ENCODE measurements around the gene SH3BP4. TPM values are rescaled to one million over a fixed set of nuclear protein-coding genes. Genes with fewer than 3 reads are reported as not detected.

Gene SH3BP4
- total RNA-seq, 2 donors from 2014 or later, result not detected

DNA sequence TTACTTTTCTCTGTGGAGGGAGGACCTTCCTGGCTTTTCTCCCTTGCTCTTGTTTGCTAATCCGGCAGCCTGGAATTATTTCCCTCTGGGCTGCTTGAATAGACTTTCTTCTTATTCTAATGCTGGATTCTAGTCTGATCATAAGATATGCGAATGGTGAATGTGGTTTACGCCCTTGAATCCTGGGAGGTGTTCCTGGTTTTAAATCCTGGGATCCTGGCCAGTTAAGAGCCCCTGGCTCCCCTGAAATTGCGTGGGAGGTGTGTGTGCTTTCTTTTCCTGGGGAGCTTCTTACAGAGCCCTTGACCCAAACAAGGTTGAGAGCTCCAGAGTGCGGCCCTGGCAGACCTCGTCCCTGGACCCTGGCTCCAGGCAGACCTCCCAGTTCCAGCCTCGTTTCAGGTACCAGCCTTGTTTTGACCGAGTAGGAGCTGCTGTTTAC is 2.8 kb downstream of the SH3BP4 start:
- H3K9me3 Mint-ChIP-seq, result no peaks in the 10 kb centered on the region
- H3K27ac Mint-ChIP-seq, result no peak overlapping the region
- no peaks in the 10 kb centered on the region for H3K36me3 Mint-ChIP-seq (ENCODE audit: low read depth)
- peaks cover 62% of the 10 kb centered on the region for H3K27me3 Mint-ChIP-seq
- ATAC-seq (replicated peaks), result no peak
- no peak overlapping the region for H3K4me3 Mint-ChIP-seq
- no peaks in the 10 kb centered on the region for H3K4me1 Mint-ChIP-seq

DNA sequence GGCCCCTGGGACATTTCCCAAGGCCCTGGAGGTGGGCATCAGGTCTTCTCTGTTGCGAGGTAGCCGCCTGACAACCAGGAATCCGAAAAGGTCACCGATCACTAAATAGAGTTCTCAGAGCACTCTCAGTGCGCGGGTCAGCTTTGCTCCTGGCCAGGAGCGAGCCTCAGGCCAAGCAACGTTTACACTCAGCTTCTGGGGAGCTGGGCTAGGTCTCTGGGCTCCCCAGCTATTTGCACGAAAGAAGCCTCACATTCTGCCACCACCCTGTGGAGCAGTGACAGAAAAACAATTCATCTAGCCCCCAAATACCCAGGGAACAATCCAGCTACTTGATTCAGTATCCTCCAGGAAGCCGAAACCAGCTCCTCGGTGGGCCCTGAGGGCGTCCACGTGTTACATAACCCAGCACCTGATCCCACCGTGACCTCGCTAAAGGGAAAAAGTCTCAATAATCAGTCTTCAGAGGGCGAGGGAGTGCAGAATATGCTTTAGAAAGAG is 3.3 kb downstream of the SH3BP4 start:
- Mint-ChIP-seq H3K36me3 (ENCODE audit: low read depth) (no peaks in the 10 kb centered on the region), H3K27ac (no peak overlapping the region), H3K4me1 (no peaks in the 10 kb centered on the region), H3K9me3 (no peaks in the 10 kb centered on the region), H3K4me3 (no peak overlapping the region), H3K27me3 (peaks cover 57% of the 10 kb centered on the region)
- no peak for ATAC-seq (replicated peaks)

DNA sequence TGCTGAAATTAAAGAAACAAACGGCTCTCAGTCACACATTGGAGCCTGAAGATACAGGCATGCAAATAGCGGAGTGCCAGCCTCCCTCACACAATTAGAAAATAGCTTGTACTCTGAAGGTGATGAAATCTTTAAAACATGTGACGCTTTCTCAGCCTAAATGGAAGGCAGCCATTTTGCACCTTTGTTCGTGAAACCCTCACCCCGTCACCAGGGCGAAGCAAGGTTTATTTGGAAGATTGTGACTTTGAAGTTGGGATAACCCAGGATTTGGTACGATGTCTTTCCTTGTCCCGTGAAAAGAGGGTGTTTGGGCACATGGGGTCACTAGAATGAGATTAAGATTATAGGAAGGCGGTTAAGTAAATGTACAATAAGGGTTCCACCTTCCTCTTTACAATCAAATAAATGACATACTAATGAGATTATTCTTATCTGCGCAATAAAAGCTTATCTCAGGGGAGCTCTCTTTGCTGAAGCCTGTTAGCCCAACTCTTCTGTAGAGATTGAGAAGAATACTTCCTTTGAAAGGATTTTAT is 4.2 kb downstream of the SH3BP4 start:
- no peaks in the 10 kb centered on the region for H3K9me3 Mint-ChIP-seq
- peaks cover 48% of the 10 kb centered on the region for H3K27me3 Mint-ChIP-seq
- H3K36me3 Mint-ChIP-seq (ENCODE audit: low read depth), result no peaks in the 10 kb centered on the region
- no peak overlapping the region for H3K27ac Mint-ChIP-seq
- no peaks in the 10 kb centered on the region for H3K4me1 Mint-ChIP-seq
- no peak overlapping the region for H3K4me3 Mint-ChIP-seq
- no peak for ATAC-seq (replicated peaks)

DNA sequence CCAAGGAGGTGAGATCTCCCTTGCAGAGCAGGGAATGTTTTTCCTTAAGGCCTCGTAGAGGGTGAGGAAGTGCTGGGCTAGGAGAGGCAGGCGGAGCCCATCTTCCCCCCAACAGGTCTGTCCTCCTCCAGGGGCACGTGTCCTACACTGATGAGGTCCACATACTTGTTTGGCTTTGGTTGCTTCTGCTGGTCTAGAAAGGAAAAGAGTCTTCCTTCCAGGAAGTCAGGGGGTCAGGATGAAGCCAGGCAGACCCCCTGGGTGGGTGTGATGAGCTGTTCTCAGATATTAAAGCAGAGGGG is 6.0 kb downstream of the SH3BP4 start:
- no peak for ATAC-seq (replicated peaks)
- H3K4me1 Mint-ChIP-seq, result no peaks in the 10 kb centered on the region
- no peak overlapping the region for H3K4me3 Mint-ChIP-seq
- peaks cover 45% of the 10 kb centered on the region for H3K27me3 Mint-ChIP-seq
- no peaks in the 10 kb centered on the region for H3K36me3 Mint-ChIP-seq (ENCODE audit: low read depth)
- no peaks in the 10 kb centered on the region for H3K9me3 Mint-ChIP-seq
- H3K27ac Mint-ChIP-seq, result no peak overlapping the region

DNA sequence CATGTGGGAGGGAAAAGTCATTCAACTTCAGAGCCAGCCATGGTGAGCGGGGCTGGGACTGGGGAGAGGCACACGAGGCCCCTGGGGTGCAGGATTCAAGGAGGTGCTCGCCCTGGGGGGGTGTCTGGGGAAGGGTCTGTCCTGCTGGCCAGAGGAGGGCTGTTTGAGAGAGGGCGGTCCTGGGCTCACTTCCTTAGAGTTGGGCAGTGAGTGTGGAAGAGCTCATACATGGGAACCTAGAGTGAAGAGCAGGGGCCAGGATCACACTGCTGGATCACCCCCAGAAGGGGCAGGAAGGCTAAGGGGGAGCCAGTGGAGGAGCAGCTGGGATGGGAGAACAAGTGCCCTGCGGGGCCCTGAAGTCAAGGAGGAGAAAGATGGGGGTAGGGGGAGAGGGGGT is 6.5 kb downstream of the SH3BP4 start:
- Mint-ChIP-seq H3K27ac (no peak overlapping the region), H3K27me3 (peaks cover 39% of the 10 kb centered on the region), H3K4me1 (no peaks in the 10 kb centered on the region), H3K9me3 (no peaks in the 10 kb centered on the region), H3K4me3 (no peak overlapping the region), H3K36me3 (ENCODE audit: low read depth) (no peaks in the 10 kb centered on the region)
- ATAC-seq (replicated peaks), result no peak

DNA sequence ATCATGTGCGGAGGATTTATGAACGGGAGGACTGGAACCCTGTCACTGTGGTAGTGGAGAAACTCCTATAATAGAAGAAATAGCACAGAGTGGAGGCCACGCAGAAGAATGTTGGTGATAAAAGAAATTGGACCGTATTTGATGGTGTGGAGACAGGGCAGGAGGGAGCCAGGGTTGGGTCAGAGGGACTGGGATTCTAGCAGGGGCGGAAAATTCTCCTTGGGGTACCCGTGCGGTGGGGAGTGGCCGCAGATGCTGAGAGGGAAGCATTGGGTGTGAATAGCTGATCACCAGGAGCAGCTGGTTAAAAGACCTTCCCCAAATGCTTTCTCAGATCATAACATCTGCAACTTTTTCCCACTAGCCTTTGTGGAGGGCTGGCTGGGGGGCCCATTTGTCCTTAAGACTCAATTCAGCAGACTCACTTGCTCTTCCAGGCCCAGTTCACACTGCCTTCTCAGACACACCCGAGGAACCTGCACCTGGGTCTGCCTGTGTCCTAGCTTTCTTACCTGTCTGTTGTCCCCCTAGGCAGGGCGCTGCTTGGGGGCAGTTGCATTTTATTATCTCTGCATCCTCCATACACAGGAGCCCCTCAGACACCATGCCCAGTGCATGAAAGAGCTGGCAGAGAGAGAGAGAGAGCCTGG is 7.1 kb downstream of the SH3BP4 start:
- ATAC-seq (replicated peaks), result no peak
- H3K27me3 Mint-ChIP-seq, result peaks cover 37% of the 10 kb centered on the region
- no peaks in the 10 kb centered on the region for H3K4me1 Mint-ChIP-seq
- H3K4me3 Mint-ChIP-seq, result no peak overlapping the region
- H3K27ac Mint-ChIP-seq, result no peak overlapping the region
- no peaks in the 10 kb centered on the region for H3K9me3 Mint-ChIP-seq
- no peaks in the 10 kb centered on the region for H3K36me3 Mint-ChIP-seq (ENCODE audit: low read depth)

DNA sequence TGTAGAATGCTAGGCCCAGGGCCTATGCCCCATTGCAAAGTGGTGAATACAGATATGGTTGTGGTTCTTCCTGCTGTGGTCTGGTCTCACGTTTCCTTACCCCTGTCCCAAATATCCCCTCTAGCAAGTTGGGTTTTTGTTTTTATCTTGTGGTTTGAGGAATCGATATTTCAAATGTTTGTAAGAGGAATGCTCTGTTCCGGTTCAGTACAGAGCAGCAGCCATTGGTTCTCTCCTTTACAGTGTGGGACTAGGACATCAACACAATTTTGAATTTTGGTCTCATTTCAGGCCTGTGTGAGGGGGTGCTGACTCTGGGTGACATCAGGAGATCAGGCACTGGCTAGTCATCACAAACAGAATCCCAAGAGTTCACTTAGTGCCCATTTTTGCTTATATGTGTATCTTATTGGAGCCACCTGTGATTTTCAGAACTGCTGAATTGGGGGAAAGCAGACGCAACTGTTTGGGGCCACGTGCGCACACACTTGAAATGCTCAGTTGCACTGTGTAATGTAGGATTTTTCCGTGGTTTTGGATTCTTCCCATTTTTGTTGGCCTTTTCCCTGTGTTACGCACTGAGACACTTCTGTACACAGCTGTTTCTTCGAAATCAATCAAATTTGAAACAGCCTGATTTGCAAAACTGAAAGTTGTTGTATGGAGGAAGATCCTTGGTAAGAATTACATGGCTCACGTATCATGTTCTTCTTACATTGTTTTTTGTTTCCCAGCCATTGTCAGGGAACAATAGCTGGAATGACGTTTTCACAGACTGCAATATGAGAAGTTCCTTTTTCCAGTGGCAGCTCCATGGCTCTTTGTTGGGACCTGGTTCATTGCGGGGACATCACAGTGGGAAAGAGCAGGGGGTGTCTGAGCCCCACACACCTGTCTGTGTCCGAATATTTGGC is 8.6 kb downstream of the SH3BP4 start:
- Mint-ChIP-seq H3K4me1 (no peaks in the 10 kb centered on the region), H3K36me3 (ENCODE audit: low read depth) (no peaks in the 10 kb centered on the region), H3K4me3 (no peak overlapping the region), H3K27ac (no peak overlapping the region), H3K27me3 (peaks cover 22% of the 10 kb centered on the region), H3K9me3 (no peaks in the 10 kb centered on the region)
- ATAC-seq (replicated peaks), result no peak

DNA sequence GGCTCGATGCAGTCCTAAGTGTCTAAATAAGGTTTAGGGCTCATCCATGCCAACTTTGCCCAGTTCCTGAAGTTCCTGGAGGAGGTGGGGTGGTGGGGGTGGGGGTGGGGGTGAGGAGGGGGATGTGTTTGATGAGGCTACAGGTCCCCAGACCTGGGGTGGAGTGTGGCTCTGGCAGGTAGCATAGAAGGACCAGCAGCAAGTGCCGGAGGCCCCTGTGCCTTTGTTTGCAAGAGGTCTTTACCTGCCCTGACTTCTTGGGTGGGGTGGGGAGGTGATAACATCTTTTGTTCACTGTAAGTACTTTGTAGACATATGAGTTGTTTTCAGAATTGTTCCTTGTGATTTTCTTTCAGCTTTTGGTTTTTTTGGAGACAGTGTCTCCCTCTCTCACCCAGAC is 10.0 kb downstream of the SH3BP4 start:
- H3K4me3 Mint-ChIP-seq, result no peak overlapping the region
- H3K36me3 Mint-ChIP-seq (ENCODE audit: low read depth), result no peaks in the 10 kb centered on the region
- no peaks in the 10 kb centered on the region for H3K4me1 Mint-ChIP-seq
- no peak for ATAC-seq (replicated peaks)
- H3K27me3 Mint-ChIP-seq, result peaks cover 16% of the 10 kb centered on the region
- no peaks in the 10 kb centered on the region for H3K9me3 Mint-ChIP-seq
- no peak overlapping the region for H3K27ac Mint-ChIP-seq

DNA sequence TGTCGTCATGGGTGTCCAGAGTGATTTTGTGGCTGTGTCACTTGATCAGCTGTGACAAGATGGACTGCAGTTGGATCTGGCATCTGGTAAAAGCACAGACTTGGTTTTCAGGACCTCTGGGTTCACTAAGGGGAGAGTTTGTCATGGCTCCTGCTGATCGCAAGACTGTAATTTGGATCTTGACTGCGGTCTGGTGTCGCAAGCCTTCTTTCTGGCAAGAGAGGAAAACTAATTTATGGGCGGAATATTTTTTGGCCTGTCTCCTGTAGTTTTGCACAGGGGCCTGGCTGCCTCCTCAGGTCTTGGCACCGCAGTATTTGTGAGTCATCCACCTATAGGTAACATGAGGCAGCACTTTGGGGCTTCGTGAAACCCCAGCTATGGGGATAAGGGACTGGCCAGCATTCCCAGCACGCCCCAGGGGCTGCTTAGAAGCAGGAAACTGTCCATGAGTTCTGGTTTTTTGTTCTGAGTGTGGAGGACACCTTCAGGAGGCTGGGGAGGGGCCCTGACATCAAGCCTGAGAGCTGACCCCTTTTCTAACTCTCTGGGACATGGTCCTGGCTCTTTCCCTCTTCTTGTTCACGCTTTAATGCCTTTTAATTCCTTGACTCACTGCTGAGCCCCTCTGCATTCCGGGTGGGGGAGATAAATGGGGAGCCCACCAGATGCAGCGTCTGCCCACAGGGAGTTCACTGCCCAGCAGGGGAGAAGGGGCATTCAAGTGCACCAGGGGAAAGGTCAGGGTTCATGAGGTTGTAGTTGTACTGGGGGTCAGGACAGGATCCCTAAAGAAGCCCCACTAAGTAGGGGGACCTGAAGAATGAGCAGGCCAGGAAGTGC is 12.2 kb downstream of the SH3BP4 start:
- H3K27me3 Mint-ChIP-seq, result peaks cover 5% of the 10 kb centered on the region
- H3K9me3 Mint-ChIP-seq, result no peaks in the 10 kb centered on the region
- H3K27ac Mint-ChIP-seq, result no peak overlapping the region
- no peak for ATAC-seq (replicated peaks)
- no peak overlapping the region for H3K4me3 Mint-ChIP-seq
- no peaks in the 10 kb centered on the region for H3K4me1 Mint-ChIP-seq
- no peaks in the 10 kb centered on the region for H3K36me3 Mint-ChIP-seq (ENCODE audit: low read depth)

DNA sequence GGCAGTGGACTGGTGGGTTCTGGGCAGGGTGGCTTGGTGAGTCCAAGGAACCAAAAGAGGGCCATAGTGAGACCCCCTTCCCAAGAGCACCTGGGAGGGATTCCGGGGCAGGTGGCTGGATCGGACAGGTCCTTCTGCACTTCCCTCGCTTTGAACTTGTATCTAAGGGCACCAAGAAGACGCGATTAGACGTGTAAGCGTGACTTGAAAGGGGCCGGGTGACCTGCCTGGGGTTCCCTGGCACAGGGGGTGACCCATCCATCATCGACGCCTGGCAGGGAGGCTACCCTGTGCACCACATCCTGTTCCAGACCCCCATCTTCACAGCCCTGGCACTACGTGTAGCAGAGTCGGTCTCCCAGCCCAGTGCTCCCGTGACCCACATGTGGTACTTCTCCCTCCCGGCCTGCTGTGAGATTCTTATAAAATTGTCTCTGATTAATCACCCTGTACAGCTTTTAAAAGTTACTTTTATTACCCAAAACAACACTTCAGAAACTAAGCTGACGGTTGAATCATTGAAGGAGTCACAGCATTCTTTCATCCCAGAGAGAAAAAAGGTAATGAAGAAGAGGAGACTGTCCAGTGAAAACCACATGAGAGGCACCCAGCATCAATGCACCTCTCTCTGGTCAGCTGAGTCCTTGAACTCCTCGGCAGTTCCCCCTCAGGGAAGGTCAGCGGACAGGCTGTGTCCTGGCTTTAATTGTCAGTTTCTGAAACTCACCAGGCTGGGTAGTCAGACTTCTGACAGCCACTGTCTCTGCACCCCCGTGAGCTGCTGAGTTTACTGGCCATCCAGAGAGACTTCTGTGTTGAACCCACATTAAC is 13.0 kb downstream of the SH3BP4 start:
- H3K4me3 Mint-ChIP-seq, result no peak overlapping the region
- H3K4me1 Mint-ChIP-seq, result no peaks in the 10 kb centered on the region
- H3K27me3 Mint-ChIP-seq, result peaks cover 8% of the 10 kb centered on the region
- no peak for ATAC-seq (replicated peaks)
- no peaks in the 10 kb centered on the region for H3K9me3 Mint-ChIP-seq
- no peaks in the 10 kb centered on the region for H3K36me3 Mint-ChIP-seq (ENCODE audit: low read depth)
- H3K27ac Mint-ChIP-seq, result no peak overlapping the region

DNA sequence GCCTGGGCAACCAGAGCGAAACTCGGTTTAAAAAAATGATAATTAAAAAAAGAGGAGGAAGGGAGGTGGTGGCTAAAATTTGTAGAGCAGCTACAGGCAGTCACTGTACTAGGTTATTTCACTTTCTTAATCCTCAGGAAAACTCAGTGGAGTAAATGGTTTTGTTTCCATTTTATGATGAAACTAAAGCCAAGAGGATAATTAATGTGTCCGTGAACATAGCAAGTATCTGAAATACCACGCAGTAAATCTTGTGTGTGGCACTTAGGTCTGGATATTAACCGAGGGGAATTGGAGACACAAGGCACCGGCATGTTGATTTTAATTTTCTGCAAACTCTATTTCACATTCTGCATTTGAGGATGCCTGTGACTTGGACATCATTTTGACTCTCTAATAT is 14.5 kb downstream of the SH3BP4 start:
- no peak for ATAC-seq (replicated peaks)
- H3K27me3 Mint-ChIP-seq, result peaks cover 18% of the 10 kb centered on the region
- no peak overlapping the region for H3K4me3 Mint-ChIP-seq
- no peak overlapping the region for H3K27ac Mint-ChIP-seq
- H3K9me3 Mint-ChIP-seq, result no peaks in the 10 kb centered on the region
- no peaks in the 10 kb centered on the region for H3K4me1 Mint-ChIP-seq
- H3K36me3 Mint-ChIP-seq (ENCODE audit: low read depth), result no peaks in the 10 kb centered on the region

DNA sequence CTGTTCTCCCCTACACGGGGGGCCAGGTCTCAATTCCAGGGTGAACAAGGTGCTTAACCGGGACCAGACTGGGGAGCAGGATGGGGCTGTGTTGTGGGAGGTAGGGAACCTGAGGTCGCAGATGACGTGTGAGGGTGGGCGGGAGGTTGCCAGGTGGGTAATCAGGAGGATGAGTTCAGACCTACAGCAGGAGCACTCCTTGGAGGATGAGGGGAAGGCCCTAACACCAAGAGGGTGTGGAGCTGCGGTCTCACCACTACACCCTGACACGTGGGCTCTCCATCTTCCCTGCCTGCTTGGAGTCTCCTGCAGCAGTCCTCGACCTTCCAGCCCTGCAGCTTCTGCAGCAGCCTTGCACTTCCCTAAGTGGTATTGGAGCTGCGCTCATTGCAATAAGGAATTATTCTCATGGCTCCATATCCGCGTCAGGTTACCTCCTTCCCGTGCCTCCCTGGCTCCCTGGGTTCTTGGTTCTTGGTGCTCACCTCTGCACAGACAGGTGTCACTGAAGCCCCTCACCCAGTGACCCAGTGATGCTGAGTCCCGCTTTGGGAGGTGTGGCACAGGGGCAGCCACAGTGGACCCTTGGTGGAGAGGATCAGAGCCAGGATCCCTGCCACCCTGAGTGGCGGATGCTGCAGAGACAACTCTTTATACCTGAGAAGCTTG is 15.5 kb downstream of the SH3BP4 start:
- Mint-ChIP-seq H3K27ac (no peak overlapping the region), H3K4me3 (no peak overlapping the region), H3K27me3 (peaks cover 18% of the 10 kb centered on the region), H3K9me3 (no peaks in the 10 kb centered on the region), H3K36me3 (ENCODE audit: low read depth) (no peaks in the 10 kb centered on the region), H3K4me1 (no peaks in the 10 kb centered on the region)
- no peak for ATAC-seq (replicated peaks)

DNA sequence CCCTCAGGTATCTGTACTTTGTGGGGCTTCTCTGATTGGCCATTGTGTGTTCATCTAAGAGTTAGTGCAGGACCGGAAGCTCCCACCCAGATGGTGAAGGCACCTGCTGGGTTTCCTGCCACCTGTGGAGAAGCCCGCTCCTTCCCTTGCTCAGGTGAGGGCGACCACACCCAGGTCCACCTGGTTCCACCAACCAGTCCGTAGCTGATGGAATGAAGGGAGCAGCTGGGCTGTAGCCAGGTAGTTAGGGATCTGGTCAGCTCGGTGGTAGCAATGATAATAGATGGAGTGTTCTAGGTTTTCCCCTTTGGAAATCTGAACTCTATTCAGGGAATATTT is 16.0 kb downstream of the SH3BP4 start:
- Mint-ChIP-seq H3K4me3 (no peak overlapping the region), H3K36me3 (ENCODE audit: low read depth) (no peaks in the 10 kb centered on the region), H3K27ac (no peak overlapping the region), H3K4me1 (no peaks in the 10 kb centered on the region), H3K9me3 (no peaks in the 10 kb centered on the region), H3K27me3 (peaks cover 18% of the 10 kb centered on the region)
- no peak for ATAC-seq (replicated peaks)

Data from activated T-helper 17 cell treated with anti-CD3 and anti-CD28 coated beads, Interleukin-2, amount 50 U/mL, for 72 hours (primary cell).